ENCODE data around the gene SYCP2.

Gene SYCP2

DNA sequence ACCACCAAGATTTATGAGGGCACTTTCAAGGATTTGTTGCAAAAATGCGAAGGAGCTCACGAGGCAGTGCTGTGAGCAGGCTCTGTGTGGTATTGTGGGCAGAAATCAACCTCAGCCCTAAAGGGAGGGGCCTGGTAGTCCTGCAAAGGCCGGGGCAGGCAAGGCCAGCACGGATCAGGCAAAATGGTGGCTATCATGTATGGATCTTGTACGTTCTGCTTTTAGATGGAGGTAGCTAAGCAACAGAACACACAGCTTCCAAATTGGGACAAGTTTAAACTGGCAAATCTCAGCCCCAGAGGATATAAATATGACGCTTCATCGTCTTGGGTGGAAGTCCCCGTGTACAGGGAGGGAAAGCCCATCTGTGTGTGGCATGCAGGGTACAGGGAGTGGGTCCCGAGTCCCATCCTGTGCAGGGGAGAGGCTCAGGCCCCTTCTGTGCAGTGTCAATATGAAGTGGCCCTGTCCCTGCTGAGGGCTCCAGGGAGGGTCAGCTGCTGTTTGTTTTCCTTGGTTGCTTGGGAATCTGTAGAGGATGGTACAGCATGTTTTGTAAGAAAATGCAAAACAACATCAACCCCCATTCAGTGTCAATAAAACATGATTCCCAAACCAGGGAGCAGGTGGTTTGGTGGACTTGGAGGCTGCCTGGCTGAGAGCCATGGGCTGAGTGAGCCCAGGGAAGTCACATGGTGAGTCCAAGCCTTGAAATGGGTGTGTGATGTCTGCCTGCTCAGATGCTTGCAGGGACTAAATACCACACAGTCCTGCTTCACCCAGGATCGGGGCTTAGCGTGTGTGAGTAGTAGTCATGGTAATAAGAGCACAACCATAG, 113.0 kb downstream of the SYCP2 start:
- DNase-seq: no peak

GRCh38 chr20:59819496-59820203, 113.8 kb downstream of the SYCP2 start:
- no peak for DNase-seq

- no peak for DNase-seq
These were observed 114.5 kb downstream of the SYCP2 start for GRCh38 chr20:59818911-59819310.

DNA sequence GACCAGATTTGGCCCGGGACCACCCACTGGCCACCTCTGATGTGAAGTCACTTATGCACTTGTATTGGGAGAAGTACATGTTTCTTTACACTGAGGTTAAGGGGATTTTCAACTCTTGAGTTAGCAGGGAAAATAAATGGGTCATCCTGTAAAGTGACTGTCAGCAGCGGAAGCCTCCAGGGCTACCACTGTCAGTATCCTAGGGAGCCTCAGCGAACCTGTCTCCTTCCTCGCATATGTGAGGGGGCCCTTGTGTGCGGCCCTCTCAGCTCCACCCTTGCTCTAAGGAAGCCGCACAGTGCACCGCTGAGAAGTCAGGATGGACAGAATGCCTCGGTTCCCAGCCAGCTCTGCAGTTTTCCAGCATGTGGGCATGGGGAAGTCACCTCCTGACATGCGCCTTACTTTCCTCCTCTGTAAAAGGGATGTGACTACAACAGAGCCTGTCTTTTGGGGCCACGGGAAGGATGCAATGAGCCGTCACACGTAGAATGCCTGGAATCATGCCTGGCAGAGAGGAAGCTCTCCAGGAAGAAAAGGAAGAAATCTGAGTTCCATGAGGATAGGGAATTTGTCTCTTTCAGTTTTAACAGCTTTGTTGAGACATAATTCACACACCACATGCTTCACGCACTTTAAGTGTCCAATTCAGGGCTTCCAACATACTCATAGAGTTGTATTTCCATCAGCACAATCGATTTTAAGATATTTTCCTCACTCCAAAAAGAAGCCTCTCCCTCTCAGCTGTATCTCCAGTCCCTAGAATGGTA, 115.4 kb downstream of the SYCP2 start:
- no peak for DNase-seq

GRCh38 chr20:59817406-59817805, 116.0 kb downstream of the SYCP2 start:
- DNase-seq: no peak

- no peak for DNase-seq
These were observed 117.2 kb downstream of the SYCP2 start for GRCh38 chr20:59816146-59816738.

- DNase-seq: no peak
These were observed 118.5 kb downstream of the SYCP2 start for GRCh38 chr20:59814840-59815340.

DNA sequence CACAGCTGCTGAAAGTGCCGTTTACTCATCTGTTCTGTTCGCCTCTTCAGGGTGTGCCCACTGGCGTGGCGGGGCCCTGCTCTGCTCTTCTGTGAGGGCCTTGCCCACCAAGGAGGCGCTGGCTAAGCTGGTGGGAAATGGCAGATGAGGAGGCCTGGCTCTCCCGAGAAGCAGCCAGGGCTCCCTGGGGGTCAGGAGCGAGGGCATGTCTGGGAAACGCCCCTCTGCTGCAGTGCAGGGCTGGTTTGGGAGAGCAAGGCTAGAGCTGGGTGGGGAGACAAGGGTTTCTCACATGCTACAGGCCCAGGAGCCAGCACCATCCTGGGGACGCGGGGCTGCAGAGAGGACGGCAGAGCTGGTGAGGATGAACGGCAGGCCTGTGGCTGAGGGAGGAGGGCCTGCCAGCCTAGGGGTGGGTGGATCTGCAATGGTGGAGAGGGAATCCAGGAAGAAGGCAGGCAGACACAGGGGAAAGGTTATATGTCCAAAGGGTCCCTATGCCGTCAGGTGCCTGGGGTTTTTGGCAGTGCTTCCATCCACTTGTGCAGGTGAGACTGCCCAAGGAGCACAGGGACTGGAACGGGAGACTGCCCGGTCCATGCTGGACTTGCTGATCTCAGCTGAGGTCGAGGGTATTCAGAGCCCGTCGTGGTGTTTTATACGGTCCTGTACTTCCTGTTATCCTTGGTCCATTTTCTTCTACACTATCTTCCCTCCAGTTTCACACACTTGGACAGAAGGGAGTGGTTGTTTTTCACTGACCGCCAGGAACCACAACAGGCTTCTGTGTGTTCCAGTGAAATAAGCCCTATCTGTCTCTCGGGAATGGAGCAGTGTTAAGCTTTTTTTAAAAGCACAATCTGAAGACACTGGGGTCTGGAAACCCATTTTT, 119.2 kb downstream of the SYCP2 start:
- no peak for DNase-seq
